GM19455 (cell line): ENCODE data around the gene CADM1.

Experiments
- ATAC-seq: cut with Tn5 transposase; IDR thresholded peaks from one replicate; pipeline ENCODE4 v1.9.1; 2021; ENCODE audit not compliant: unreplicated experiment

CADM1 gene

DNA sequence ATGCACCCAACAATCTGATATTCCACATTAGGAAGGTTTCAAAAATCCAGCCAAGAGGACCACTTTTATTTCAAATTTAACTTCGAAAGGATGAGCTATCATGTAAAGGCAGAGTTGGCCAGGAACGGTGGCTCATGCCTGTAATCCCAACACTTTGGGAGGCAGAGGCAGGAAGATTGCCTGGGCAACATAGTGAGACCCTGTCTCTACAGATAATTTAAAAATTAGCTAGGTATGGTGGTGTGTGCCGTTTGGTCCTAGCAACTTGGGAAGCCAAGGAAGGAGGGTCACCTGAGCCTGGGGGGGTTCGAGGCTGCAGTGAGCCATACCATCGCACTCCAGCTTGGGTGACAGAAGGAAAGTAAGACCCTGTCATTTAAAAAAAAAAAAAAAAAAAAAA, 96.7 kb downstream of the CADM1 start:
- ATAC-seq: no peak

DNA sequence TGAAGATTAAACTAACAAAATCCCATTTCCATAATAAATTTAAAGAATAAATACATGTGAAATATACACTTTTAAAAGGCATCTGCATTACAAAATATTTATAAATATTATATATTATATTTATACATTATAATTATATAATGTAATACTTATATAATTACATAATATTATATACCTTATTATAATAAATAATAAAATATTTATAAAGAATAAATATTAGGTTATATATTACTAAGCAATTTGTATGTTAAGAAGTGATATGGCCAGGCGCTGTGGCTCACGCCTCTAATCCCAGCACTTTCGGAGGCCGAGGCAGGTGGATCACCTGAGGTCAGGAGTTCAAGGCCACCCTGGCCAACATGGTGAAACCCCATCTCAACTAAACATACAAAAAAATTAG, 97.8 kb downstream of the CADM1 start:
- ATAC-seq: no peak

DNA sequence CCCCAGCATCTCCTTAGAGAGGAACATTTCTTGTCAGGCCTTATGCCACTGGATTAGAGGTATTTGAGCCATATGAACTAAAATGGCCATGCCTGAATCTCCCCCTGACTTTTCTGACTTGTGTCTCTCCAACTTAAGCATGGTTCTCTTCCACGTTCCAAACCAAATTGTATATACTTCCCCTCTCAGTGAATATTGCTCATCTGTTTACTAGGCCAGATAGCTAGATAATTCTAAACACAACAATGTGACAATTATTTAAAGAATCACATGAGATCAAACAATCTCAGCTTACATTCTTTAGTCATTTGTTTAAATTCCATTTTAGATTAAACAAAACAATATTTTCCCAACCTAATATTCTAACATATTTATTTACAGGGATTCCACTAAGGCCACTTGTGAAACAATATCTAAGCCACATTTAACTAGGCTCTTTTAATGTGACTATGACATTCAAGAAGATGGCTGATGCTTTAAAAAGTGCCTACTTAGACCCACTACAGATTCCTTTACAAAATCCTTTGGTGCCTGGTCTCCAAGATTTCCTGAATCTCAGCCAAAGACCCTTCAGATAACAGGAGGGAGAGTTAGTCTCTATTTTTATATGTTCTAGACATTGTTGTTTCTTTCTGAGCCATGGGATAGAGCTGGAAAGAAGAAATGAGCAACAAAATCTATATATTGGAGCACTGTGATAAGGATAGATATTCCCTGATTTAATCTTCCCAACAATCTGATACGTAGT, 105.7 kb downstream of the CADM1 start:
- ATAC-seq: no peak

DNA sequence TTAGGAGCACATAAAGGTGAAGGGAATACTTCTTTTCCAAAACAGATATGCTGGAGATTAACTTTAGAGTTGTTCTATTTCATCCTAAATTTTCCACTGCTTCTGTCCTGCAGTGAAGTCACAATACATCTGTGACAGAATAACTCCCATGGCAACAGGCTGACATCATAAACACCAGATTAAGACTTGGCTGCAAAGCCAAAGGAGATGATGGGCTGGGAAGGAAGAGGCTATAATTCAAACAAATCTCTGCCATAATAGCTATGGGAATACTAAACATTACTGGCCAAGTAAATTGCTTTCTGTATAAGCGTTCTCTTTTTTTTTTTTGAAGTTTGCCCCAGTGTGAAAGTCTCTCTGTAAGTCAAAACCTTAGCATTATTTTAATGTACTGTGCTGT, 107.7 kb downstream of the CADM1 start:
- ATAC-seq: no peak

DNA sequence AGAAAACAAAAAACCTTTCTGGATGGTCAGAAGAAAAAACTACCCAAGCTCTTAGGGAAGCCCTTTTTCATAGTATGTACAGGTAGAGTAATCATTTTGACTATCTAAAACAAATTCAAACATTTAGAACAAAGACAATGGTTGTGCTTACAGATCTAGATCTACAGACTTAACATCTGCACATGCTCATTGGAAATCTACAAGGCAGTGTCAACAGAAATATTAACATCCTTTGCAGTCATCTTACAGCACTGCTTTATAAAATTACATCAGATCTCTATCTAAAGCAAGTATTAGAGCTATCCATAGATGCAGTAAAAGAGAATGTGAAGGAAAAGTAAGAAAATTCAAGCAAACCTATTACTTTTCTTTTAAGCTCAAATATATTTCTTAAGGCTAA, 110.3 kb downstream of the CADM1 start:
- no peak for ATAC-seq

DNA sequence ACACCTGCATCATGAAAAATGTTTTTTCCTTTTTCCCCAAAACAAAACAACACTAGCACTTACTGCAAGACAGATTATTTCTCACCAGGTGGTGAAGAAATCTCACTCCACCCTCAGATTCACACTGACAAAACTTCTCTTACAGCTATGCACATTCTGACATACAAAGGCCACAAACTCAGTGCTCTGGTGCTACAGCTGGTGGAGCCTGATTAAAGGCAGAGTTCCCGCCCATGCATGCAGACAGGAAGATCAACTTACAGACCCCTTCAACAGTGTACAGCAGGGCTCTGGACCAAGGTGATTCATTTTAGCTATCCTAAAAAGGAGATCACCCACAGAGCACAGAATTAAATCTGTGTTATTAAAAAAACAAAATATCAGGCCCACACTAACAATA, 112.6 kb downstream of the CADM1 start:
- no peak for ATAC-seq

DNA sequence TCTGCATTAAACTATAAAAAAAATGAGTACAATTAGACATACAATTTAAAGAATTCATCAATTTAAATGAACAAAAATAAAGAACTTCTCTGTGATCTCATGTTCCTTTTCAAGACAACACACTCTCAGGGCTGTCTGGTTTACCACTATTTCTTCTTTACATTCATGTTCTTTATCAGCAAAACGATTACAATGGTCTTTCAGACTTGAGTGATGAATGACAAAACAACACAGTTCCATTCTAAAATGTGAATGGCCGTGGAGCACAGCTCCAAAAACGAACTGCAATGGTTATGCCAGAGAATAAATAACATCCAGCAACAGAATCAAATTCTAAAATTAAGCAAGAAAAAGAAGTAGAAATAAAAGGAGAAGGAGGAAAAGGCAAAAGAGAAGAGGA, 113.1 kb downstream of the CADM1 start:
- ATAC-seq: no peak

DNA sequence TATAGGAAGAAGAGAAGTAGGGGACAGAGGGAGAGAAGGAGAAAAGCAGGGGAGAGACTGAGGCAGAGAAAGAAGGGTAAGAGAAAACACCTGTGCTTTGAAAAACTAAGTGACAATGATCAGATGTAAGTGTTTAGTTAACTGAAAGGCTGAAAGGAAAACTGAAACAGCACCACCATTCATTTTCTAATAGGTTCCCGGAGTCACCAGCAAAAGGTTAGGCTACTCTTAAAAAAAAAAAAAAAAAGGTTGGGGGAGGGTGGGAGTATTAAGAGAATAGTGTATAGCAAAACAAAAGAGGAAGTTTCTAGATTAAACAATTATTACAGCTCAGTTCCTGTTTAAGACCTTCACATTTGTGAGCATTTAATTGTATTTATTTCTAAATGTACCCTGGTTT, 113.8 kb downstream of the CADM1 start:
- peak; percentile 55 for ATAC-seq

DNA sequence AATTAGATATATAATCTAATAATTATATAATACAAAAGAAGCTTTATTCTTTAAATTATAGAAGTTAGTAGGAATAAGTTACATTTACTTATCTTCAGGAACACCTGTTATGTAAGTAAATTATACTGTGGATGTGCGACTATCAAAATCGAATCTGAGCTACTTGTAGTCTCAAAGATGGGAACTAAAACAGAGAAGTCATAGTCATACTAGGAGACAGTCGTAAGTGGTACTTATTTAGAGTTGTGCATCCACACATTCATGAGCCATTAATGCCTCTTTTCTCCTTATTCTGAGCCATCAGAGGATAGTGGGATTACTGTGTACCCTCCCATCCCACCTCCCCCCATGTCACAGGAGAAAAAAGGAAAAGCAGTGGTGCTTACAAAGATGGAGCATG, 114.4 kb downstream of the CADM1 start:
- ATAC-seq: no peak

DNA sequence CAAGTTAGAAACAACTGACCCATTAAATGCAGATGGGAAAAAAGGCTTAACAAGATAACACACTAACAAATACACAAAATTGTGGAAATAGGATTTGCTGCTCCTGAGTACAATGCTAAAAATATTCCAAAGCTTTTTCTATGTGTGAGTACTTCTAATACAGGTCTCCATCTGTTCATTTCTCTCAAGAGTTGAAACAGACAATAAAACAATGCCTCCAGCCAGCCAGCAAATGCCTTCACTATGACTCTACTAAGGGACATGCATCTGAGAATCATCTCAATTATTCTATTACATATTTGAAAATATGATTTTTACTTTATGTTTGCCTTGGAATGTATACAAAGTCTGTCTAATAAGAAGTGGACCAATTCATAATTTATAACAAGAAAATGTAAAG, 119.0 kb downstream of the CADM1 start:
- ATAC-seq: no peak

DNA sequence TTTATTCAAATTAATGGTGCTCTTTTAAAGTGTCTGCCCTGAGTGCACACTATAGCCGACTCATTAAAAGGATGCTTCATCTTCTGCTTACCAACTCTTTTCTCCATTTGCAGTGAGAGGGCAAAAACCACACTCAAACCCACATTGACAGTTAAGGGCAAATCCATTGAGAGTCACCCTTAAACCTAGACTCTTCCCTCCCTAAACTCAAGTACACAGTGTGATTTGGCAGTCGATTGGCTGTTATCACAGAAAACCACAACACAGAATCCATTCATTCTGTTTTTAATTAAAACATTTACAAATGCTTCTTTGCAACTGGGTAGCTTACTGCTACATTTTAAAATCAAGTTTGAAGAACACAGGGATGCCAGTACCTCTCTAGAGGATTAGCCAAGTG, 120.0 kb downstream of the CADM1 start:
- no peak for ATAC-seq

DNA sequence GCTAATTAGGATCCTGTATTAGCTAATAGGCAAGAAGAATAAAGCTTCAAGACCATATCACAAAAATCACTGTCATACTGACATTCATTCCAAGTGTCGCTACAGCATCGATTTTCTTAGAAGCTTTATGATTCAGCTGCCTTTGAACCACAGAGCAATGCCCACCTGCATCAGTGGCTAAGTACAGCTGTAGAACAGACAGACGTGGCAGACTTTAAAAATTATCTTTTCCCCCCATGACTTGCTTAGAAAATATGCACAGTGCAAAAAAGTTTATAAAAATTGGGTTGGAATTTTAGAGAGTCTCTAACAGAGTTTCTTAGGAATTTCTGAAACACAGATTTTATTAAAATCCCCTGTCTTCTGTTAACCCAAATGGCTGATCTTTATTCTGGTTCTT, 120.8 kb downstream of the CADM1 start:
- ATAC-seq: no peak

DNA sequence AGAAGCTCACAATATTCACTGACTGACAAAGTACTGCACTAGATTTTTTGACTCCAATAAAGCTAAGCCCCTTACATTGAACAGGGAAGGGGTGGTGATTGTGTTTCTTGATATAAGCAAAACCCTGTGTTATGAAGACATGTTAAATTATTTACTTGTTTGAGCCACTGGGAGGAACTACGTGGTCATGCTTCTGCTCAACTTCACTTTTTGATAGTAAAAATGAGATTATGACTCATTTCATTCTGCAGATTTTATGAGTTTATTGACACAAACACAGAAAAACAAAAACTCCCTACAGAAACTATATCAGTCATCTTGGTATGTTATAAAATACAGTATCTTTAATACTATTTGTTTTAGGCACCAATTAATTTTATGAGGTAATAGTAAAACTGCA, 124.7 kb downstream of the CADM1 start:
- ATAC-seq: peak; percentile 77

DNA sequence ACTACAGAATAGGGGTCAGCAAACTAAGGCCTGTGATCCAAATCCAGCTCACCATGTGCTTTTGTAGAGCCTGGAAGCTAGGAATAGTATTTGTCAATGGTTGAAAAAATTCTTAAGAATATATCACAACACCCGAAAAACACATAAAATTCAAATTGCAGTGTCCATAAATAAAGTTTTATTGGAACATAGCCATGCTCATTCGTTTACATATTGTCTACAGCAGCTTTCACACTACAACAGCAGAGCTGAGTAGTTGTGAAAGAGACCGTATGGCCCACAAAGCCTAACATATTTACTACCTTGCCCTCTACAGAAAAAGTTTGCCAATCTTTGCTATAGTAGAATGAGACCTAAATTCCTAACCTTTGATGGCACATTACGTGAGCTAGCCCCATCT, 125.7 kb downstream of the CADM1 start:
- ATAC-seq: no peak

DNA sequence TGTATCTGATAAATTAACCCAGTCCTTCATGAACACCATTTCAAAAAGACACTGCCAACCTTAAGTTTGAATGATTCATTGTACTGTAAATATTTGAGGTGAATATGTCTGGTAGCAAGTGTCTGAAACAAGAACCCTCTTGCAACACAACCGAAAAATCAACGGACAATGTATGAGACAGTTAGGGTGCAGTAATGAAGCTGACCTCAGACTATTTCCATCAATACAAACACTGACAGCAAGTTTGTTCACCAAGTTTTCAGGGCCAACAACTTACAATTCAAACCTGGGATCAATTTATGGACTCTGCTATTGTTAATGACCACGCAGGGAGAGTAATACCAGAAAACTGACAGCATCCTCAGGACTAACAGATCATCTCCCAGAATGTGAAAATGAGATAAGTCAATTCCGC, 126.3 kb downstream of the CADM1 start:
- ATAC-seq: no peak

DNA sequence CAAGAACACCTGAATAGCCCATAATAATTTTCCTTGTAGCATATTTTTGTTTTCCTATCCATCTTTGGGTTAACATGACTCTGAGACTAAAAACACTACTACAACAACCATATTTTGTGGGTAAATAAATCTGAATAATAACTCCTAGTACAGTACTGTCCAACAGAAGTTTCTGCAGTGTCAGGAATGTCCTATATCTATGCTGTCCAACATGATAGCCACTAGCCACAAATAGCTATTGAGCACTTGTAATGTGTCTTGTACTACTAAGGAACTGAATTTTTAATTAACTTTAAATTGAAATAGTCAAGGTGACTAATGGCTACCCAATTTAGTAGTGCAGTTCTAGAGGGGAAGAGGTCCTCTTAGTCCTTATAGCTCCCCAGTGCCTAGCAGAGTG, 135.6 kb downstream of the CADM1 start:
- no peak for ATAC-seq

DNA sequence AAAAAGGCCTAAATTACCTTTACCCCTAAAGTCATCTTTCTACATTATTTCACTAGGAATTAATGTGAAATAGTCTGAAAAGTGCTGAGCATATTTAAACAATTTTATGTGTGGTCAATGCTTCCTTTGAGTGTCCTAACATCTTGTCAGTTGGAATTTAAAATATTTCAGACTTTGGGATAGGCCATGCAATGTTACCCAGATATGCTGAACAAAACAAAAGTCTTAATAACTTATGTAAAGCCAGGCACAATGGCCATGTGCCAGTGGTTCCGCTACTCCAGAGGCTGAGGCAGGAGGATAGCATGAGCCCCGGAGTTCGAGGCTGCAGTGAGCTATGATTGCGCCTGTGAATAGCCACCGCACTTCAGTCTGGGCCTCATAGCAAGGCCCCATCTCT, 137.4 kb downstream of the CADM1 start:
- ATAC-seq: no peak

DNA sequence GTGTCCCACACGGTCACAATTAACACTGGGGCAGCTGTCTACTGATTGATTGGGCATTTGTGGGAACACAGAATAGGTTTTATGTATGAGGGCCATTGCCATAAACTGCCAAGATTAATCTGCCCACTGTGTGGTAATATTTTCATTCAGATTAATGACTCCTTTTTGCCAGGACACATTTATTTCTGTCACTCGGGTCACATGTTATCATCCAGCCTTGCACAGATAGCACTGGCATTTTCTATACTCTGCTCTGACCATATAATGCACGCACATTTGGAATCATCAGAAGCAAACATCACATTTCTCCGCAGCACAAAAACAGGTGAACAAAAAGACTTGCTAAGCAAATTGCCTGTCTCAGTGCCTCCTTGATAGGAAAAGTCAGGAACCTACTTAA, 138.3 kb downstream of the CADM1 start:
- no peak for ATAC-seq

DNA sequence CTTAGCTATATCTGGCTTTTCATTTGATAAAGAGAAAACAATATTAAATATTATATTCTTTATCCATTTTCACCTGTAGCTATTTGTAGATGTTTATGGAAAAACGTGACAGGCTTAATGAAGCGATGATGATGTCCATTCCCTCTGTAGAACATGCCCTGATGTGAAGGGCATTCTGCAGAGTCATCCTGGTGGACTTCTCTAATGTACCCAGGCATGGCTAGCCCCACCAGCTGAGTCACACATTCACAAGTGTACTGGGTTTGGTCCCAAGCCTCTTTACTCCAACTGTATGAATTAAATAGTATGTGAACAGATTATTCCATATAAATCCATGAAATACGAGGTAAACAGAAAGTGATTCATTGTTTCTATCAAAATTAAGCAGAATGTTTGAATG, 139.3 kb downstream of the CADM1 start:
- ATAC-seq: no peak

DNA sequence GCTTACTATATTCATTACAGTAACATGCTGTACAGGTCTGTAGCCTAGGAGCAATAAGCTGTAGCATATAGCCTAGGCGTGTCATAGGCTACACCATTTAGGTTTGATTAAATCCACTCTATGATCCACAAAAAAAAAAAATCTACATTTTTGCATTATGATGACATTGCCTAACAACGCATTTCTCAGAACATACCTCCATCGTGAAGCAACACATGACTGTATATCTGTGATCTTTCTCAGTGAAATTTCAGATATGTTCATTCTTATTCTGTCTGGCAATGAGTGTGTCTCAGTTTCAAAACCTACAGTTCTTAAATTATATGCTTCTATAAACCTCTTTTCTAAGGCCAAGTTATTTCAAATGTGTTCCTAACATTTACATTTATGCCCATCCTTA, 140.3 kb downstream of the CADM1 start:
- ATAC-seq: no peak

DNA sequence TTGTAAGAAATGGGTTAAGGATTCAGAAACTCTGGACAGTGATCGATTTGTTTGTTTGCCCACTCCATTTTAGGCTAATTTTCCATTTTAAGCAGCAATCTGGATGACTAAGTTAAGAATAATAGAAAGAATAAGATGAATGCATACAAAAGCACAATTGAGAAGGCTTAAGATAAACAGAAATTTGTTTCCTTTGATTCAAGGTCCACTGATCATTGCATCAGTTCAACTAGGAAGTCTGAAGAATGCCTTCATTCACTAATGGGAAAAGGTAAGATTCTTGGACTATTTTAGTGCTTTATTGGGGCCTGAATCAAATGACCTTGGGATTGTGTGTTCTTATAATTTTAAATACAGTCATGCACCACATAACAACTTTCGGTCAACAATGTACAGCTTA, 140.8 kb downstream of the CADM1 start:
- ATAC-seq: no peak

DNA sequence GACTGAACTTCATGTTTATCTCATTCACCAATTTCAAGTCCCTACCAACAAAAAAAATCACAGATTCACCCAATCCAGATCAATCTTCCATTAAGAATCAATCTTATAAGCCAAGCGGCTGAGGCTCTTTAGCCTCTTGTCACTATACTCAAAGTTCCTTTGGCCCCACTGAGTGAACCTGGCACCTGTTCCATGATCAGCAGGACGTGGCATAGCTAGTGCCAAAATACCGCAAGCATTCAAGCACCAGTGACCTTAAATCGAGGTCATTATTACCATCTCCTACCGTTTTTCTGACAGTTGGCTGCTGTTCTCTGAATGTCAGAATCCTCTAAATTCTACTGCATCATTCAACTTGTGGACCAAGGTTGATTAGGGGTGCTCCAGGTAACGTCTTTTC, 141.2 kb downstream of the CADM1 start:
- no peak for ATAC-seq

DNA sequence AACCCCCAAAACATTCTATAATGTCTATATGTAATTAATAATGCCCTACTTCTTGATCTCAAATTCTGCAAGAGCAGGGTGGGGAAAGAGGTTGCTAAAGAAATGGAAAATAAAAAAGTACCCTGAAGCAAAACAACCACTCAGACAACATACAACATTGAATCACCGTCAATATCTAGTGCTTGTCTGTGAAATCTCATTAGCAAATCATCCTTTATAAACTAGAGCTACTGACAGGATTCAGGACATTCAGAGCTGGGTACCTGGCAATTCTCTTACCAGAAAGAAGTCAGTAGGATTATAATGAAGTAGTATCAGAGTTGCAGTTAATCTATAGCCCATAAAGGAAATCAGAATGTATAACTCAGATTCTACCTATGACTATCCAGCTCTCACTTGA, 143.2 kb downstream of the CADM1 start:
- ATAC-seq: no peak
